ENCODE measurements around the gene MIER2.
"Not testable (repeated sequence)": the region's sequence is repeated elsewhere in the genome, so short reads cannot be mapped to it uniquely, and the experiment has no call there.

The MIER2 gene

DNA sequence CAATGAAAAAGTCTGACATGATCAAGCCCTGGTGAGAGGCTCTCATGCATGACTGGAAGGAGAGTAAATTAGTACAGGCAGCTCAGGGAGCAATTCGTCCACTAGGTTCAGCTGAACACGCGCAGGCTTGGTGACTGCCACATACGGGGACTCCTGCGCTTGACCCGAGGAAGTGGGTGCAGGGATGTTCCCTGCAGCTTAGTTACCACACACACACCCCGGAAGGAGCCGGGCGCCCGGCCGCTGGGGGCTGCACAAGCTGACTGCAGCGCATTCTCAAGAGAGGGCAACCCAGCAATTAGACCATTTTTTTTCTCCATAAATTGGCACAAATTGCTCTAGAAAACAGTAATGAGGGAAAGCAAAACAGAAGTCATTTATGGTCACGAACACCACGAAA is 23.0 kb upstream of the MIER2 start:
- TF ChIP-seq, protein P1, sequence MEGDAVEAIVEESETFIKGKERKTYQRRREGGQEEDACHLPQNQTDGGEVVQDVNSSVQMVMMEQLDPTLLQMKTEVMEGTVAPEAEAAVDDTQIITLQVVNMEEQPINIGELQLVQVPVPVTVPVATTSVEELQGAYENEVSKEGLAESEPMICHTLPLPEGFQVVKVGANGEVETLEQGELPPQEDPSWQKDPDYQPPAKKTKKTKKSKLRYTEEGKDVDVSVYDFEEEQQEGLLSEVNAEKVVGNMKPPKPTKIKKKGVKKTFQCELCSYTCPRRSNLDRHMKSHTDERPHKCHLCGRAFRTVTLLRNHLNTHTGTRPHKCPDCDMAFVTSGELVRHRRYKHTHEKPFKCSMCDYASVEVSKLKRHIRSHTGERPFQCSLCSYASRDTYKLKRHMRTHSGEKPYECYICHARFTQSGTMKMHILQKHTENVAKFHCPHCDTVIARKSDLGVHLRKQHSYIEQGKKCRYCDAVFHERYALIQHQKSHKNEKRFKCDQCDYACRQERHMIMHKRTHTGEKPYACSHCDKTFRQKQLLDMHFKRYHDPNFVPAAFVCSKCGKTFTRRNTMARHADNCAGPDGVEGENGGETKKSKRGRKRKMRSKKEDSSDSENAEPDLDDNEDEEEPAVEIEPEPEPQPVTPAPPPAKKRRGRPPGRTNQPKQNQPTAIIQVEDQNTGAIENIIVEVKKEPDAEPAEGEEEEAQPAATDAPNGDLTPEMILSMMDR (conservative IDR thresholded peaks at IDR 0.05; ENCODE audit: low read length) = no peak
- H3K4me3 ChIP-seq (ENCODE audit: low read length) = no peak overlapping the region
- no peak for DNase-seq (ENCODE audit: low read depth)

DNA sequence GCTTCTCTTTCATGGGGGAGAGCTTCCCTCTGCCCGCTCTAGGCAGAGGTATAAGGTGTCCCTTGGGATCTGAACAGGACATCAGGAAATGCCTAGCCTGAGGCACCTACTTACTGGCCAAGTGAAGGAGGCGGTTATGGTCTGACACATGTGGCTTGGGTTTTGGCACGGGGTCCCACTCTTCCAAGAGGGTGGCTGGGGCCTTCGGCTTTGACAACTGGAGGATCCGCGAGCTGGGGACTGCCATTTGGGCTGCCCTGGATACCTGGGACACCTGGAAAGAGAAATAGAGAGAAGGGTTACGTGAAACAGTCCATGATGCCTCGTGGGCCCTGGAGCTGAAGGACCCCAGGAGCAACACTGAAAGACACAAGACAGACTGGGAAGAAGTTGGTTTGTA is 22.4 kb upstream of the MIER2 start:
- TF ChIP-seq, protein P1 (conservative IDR thresholded peaks at IDR 0.05; ENCODE audit: low read length) = no peak
- no peak for DNase-seq (ENCODE audit: low read depth)
- H3K4me3 ChIP-seq (ENCODE audit: low read length) = no peak overlapping the region

DNA sequence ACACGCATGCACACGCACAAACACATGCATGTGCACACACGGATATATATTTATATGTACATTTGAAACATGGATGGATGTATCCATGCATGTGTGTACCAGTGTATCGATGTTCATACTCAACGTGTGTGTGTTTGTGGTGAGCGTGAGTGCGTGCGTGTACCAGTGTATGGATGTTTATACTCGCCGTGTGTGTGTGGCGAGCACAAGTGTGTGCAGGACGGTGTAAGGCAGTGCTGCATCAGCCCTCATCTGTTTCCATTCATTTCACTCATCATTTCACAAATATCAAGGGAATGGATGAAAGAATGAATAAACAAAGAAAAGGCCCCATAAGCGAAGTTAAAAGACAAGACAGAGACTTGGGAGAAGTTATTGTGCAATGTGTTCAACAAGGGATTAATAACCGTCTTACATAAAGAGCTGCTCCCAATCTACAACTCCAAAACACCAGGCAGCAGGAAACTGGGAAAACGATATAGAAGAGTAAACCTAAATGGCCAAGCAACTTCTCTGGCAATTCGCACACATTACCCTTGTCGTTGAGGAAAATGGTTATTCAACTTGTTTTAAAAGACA is 21.7 kb upstream of the MIER2 start:
- TF ChIP-seq, protein P1 (conservative IDR thresholded peaks at IDR 0.05; ENCODE audit: low read length) = no peak
- no peak overlapping the region for H3K4me3 ChIP-seq (ENCODE audit: low read length)
- no peak for DNase-seq (ENCODE audit: low read depth)

DNA sequence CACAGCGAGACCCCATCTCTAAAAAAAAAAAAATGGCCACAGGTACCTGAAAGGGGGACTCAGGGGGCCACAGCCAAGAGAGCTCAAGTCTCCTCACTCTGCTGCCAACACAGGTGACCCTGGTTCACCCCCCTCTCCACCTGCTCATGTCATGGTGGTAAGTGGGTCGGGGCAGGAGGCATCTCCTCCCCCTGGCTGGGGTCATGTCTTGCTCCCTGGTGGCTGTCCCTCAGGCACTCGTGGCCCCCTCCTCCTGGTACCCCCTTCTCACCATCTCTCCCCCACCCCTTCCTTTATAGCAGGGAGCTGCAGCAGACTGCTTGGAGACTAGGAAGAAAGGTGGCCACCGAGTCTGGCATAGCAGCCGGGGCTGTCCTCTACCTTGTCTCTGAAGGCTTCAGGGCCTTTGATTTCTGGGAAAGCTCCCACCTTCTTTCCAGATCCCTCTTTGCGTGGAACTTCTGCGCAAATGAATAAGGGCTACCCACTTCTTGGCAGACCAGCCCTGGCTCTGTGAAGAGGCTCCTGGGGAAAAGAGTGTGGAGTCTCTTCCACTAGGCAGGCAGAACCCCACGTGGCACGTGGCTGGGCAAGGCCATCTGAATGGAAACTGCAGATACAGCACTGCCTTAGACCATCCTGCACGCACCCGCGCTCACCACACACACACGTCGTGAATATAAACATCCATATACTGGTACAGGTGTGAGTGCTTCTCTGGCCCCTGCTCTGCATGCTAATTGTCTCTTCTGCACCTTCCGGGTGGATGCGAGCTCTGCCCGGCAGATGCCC is 20.1 kb upstream of the MIER2 start:
- TF ChIP-seq, protein P1 (conservative IDR thresholded peaks at IDR 0.05; ENCODE audit: low read length) = no peak
- DNase-seq (ENCODE audit: low read depth) = no peak
- no peak overlapping the region for H3K4me3 ChIP-seq (ENCODE audit: low read length)

DNA sequence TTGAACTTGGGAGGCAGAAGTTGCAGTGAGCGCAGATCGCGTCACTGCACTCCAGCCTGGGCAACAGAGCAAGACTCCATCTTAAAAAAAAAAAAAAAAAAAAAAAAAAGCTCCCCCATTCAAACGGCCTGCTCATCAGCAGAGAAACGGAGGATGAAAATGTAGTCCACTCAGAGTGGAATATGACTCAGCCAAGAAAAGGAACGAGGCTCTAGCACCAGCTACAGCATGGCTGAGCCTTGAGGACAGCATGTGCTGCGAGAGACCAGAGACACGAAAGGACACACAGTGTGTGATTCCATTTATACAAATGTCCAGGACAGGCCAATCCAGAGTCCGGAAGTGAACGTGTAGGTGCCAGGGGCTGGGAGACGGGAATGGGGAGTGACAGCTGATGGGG is 18.1 kb upstream of the MIER2 start:
- TF ChIP-seq, protein P1 (conservative IDR thresholded peaks at IDR 0.05; ENCODE audit: low read length) = no peak
- DNase-seq (ENCODE audit: low read depth) = no peak
- H3K4me3 ChIP-seq (ENCODE audit: low read length) = no peak overlapping the region

DNA sequence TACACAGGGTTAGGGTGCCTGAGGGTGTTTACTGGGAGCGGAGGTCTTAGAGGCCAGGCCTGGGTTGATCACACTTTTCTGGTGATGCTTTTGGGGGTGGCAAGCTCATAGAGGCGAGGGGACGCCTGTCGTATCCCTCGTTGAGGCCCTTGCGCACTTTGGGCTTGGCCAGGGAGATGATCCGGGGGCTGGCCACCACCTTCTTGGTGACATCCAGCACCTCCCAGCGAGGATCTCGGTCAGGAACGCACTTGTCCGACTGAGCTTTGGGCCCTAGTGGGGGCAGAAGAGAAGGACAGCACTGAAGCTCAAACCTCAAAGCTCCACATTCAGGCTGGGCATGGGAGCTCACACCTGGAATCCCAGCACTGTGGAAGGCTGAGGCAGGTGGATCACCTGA is 17.6 kb upstream of the MIER2 start:
- no peak for DNase-seq (ENCODE audit: low read depth)
- TF ChIP-seq, protein P1 (conservative IDR thresholded peaks at IDR 0.05; ENCODE audit: low read length) = no peak
- no peak overlapping the region for H3K4me3 ChIP-seq (ENCODE audit: low read length)

DNA sequence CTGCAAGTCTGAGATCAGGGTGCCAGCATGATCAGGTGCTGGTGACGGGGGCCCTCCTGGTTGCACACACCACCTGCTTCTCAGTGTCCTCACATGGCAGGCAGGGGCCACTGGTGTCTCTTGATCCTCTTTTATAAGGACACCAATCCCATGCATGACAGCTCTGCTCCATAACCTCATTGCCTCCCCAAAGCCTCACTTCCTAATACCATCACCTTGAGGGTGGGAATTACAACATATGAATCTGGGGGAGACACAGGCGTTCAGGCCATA is 15.0 kb upstream of the MIER2 start:
- no peak overlapping the region for H3K4me3 ChIP-seq (ENCODE audit: low read length)
- no peak for DNase-seq (ENCODE audit: low read depth)
- TF ChIP-seq, protein P1 (conservative IDR thresholded peaks at IDR 0.05; ENCODE audit: low read length) = no peak

DNA sequence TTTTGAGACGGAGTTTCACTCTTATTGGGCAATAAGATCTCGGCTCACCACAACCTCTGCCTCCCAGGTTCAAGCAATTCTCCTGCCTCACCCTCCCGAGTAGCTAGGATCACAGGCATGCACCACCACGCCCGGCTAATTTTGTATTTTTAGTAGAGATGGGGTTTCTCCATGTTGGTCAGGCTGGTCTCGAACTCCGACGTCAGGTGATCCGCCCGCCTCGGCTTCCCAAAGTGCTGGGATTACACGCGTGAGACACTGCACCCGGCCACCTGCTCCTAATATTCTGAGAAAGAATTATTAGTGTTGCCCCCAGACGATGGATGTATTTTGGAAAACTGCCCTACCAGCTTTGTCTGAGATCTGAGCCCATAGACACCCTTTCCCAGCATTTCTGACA is 10.9 kb upstream of the MIER2 start:
- not testable (repeated sequence) for DNase-seq (ENCODE audit: low read depth); H3K4me3 ChIP-seq (ENCODE audit: low read length)

All from AG10803 (cell line).